CD4-positive, alpha-beta T cell treated with Interleukin-17A for 4 hours (primary cell): ENCODE data around the gene KLHL29.
"Not testable (repeated sequence)": the region's sequence is repeated elsewhere in the genome, so short reads cannot be mapped to it uniquely, and the experiment has no call there.

ENCODE experiments used
- DNase-seq: peaks from one replicate; pipeline ENCODE4 v3.0.0-alpha.2; 2020; ENCODE audit warnings: mixed read lengths

The KLHL29 gene

GRCh38 chr2:23706613-23707078, 321.7 kb downstream of the KLHL29 start:
- DNase-seq: no peak

DNA sequence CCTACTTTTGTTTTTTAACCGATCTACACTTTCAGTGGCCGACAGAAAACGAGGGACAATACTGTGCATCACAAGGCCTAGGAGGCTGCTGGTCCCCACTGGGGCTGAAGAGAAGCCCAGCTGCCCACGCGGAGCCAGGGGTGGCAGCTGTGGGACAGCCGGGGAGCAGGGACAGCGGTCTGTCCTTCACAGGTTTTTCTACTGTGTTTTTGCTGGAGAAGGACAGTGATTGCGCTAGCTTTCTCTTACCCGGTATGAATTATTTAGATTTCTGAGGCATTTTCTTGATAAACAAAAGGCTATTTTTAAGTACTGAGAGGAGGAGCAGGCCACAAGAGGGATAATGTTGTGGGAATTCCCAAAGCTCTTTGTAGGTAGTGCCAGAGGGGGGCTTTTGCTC, 322.1 kb downstream of the KLHL29 start:
- no peak for DNase-seq

DNA sequence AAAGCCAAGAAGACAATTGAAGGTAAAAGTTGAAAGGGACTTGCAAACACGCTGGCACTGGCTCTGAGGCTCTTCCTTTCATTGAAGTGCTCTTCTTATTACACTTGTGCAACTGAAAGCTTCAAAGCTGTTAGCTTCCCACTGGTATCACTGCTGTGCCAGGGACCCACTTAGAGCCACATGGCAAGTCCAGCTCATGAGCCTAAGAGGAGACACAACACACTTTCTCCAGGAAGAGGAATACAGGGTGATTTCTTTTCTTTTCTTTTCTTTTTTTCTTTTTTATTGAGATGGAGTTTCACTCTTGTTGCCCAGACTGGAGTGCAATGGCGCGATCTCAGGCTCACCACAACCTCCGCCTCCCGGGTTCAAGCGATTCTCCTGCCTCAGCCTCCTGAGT, 323.8 kb downstream of the KLHL29 start:
- DNase-seq: no peak

GRCh38 chr2:23709311-23709710, 324.3 kb downstream of the KLHL29 start:
- DNase-seq: no peak

DNA sequence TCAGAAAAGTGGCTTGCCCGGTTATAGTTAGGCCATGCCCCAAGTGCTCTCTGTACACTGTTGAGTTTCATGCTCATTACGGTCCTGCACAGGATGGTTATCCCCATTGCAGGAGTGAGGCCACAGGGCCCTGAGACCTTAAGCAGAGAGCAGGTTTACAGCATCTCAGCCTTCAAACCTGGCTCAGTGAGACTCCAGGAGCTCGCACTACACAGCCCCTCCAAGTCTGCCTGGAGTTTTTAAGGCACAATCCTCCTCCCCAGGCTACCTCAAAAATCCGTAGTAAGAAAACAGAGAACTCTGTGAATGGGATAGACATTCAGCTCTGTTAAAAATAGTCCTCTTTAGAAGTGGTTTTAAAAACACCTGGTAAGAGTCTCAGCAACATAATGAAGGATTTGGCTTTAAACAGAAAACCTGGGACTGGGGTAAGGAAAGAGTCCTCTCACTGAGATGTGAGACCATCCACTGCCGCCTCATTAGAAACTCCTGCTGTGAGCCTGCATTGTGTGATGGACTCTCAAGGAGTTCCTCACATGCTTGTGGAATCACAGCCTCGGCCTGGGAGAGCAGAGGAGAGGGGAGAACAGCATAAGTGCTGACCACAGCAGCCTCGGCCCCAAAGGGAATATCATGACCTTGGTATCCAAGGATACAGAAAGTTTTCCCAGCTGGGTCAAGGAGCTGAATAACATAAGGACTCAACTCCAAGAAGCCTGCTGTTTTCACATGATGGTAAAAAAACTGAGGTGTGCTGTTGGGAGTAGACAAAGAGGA, 327.2 kb downstream of the KLHL29 start:
- DNase-seq: no peak

DNA sequence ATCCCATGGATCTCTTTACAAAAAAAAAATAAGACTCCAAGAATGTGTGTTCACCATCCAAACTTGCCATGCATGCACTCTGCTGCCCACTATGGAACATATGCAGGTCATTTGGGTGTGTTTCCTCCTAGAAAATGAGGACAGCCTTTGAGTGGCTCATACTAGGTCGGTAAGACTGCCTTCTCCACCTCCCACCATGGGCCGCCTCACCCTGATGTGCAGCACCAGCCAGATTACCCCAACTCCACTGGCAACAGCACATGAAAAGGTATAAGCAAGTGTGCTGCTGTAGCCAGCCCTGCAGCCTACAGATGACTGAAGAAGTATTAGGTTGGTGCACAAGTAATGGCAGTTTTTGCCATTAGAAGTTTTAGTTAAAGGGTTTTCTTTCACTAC, 327.8 kb downstream of the KLHL29 start:
- DNase-seq: no peak

DNA sequence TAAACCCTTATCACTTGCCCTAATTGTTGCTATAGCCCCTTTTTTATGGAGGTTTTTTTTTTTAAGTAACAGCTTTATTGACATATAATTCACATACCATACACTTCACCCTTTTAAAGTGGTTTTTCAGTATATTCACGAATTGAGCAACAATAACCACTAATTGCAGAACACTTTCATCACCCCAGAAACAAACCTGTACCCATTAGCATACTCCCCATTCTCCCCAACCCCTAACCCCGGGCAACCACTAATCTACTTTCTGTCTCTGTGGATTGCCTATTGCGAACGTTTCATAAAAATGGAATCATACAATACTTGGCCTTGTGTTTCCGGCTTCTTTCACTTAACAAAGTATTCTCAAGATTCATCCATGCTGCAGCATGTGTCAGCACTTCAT, 328.4 kb downstream of the KLHL29 start:
- no peak for DNase-seq

- no peak for DNase-seq
Measured at GRCh38 chr2:23718931-23719700, 334.1 kb downstream of the KLHL29 start.

GRCh38 chr2:23719716-23720115, 334.7 kb downstream of the KLHL29 start:
- DNase-seq: no peak

DNA sequence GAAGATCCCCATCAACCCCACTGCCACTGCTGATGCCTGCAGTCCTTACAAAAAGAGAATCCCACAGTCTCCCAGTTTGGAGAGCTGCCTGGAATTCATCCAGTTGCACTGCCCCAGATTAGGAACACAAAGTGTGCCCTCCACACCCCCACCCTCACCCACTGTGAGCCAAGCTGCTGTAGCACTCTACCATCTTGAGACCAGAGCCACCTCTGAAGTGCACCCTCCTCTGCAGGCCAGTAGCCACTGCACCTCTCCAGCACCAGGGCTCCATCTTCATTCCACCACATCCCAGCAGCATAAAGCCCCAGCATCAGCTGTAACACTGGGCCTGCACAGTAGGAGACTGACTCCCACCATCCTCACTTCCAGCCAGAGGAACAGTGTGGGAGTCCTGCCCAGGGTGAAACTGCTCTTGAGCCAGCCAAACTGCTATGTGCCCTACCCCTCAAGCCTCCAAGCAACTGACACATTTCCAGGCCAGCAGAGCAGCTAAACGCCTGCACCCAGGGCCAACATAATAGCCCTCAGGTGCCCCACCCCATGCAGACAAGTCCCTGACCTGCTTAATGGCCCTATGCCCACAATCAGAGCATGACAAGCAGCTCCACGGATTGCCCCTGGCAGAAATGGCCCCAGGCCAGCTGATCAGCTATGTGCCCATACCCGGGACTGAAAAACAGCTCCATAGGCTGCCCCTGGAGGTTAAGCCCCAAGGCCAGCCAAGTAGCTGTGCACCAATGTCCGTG, 335.9 kb downstream of the KLHL29 start:
- DNase-seq: no peak

DNA sequence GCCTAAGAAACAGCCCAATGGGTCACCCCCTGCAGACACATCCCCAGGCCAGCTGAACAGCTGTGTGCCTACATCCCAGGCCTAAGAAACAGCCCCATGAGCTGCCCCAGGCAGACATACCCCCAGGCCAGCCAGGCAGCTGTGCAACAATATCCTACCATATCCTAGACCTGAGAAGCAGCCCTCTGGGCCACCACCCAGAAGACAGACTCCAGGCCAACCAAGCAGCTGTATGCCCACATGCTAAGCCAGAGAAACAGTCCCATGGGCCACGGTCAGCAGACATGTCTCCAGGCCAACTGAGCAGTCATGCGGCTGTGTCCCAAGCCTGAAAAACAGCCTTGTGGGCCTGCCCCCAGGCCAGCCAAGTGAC, 336.5 kb downstream of the KLHL29 start:
- no peak for DNase-seq

DNA sequence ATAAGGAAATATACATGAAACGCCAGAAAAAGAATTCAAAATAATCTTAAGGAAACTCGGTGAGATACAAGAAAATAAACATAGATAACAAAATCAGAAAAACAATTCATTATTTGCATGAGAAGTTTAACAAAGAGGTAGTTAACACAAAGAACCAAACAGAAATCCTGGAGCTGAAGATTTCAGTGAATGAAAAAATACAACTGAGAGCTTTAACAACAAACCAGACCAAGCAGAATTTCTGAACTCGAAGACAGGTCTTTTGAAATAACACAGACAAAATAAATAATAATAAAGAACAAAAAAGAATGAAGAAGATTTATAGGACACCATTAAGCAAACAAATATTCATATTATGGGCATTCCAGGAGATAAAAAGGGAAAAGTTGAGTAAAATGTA, 337.3 kb downstream of the KLHL29 start:
- no peak for DNase-seq

GRCh38 chr2:23723029-23723428, 338.1 kb downstream of the KLHL29 start:
- DNase-seq: not testable (repeated sequence)

DNA sequence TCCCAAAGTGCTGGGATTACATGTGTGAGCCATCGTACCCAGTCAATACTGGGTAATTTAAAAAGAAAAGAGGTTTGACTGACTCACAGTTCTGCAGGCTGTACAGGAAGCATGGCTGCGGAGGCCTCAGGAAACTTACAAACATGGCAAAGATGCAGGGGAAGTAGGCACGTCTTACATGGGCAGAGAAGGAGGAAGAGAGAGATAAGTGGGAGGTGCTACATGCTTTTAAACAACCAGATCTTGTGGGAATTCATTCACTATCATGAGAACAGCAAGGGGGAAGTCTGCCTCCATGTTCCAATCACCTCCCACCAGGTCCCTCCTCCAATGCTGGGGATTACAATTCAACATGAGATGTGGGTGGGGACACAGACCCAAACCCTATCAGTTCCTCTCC, 349.4 kb downstream of the KLHL29 start:
- no peak for DNase-seq

DNA sequence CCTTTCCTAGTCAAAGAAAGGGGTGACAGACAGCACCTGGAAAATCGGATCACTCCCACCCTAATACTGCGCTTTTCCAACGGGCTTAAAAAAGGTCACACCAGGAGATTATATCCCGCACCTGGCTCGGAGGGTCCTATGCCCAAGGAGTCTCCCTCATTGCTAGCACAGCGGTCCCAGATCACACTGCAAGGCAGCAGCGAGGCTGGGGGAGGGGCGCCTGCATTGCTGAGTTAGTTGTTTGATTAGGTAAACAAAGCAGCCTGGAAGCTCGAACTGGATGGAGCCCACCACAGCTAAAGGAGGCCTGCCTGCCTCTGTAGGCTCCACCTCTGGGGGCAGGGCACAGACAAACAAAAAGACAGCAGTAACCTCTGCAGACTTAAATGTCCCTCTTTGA, 351.8 kb downstream of the KLHL29 start:
- not testable (repeated sequence) for DNase-seq

DNA sequence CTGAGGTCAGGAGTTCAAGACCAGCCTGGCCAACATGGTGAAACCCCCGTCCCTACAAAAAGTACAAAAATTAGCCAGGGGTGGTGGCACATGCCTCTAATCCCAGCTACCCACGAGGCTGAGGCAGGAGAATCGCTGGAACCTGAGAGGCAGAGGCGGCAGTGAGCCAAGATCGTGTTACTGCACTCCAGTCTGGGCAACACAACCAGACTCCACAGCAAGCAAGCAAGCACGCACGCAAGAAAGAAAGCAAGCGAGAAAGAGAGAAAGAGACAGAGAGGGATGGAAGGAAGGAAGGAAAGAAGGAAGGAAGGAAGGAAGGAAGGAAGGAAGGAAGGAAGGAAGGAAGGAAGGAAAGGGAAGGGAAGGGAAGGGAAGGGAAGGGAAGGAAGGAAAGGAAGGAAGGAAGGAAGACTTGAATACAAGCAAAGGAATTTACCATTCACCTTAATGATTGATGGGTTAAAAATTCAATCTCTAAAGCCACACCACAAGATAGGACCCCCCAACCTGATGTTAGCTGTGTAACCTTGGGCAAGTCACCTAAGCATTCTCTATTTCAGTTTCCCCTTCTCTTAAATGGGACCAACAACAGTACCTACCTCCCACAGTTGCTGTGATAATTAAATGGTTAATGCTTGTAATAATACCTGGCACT, 360.2 kb downstream of the KLHL29 start:
- DNase-seq: no peak

- DNase-seq: no peak
Measured at GRCh38 chr2:23745726-23746105, 360.7 kb downstream of the KLHL29 start.

- DNase-seq: no peak
Measured at GRCh38 chr2:23746141-23746863, 361.3 kb downstream of the KLHL29 start.

GRCh38 chr2:23751747-23752265, 366.8 kb downstream of the KLHL29 start:
- DNase-seq: no peak

DNA sequence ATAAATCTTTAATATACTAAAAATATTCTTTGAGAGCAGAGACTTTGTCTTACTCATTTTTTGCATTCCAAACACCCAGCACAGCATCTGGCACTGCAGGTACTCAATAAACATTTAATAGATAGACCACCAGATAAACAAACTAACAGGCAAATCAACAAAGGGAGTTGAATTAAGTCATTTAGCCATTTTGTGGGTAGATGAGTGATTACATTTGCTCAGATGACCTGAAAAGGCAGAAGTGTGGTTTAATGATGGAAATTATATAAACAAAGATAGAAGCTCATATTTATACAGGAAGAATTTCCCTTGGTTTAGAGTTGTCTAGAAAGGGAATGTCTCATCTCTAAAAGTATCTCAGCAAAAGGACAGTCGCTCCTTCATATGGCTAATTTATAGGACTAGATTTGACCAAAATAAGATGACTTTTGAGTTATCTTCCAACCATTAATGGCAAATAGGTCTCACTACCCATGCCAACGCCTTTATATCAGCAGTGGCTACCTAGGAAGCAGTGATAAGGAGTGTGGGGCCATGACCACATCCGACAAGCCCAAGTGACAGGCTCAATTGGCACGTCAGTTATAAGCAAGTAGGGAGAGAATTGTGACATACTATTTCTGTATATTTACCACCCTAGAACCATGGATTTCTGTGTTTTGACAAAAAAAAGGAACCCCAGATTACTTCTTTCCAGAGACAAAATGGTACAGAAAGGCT, 368.5 kb downstream of the KLHL29 start:
- no peak for DNase-seq

DNA sequence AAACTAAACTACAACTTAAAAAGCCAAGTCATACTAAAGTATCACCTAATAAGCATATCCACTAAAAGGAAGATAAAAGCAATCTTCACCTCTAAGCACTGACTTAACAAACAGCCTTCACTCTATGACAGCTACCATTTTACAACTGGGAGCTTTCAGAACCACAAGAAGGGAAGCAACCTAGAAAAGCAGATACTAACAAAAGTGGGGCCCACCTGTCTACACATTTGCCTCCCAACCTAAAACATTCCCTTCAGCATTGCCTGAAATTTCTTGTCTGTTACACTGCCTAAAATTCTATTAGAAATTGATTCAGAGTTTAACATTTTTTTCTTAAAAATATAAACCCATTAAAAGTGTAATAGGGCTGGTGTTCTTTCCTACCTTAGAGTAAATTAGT, 370.0 kb downstream of the KLHL29 start:
- no peak for DNase-seq
